Esophagus squamous epithelium (tissue), 4 donors: ENCODE results near the gene SPSB1.

Source experiments
- CTCF ChIP-seq, 6 experiments: fragments of 450-650 bp in 4 of 6; fragments of 200-600 bp in 2 of 6; sonication (generic) in 2 of 6; IDR thresholded peaks; one replicate each; pipeline ENCODE4 v1.5.1; 2016 to 2019; ENCODE audit warnings: antibody characterized with exemption in 6 of 6, mild to moderate bottlenecking in 4 of 6, moderate library complexity in 4 of 6
- POLR2A ChIP-seq, 4 donors: fragments of 450-650 bp; IDR thresholded peaks; one replicate each; pipeline ENCODE4 v1.6.1; 2017; ENCODE audit warnings: antibody characterized with exemption in 4 of 4, mild to moderate bottlenecking in 4 of 4, moderate library complexity in 3 of 4

GRCh38 chr1:9340172-9340854 is 47.6 kb downstream of the SPSB1 start:
- TF ChIP-seq CTCF (IDR thresholded peaks at IDR 0.05) (no peak), POLR2A (IDR thresholded peaks at IDR 0.05) (no peak)
